ENCODE data around the gene GRK2. TPM values are rescaled to one million over a fixed set of nuclear protein-coding genes. Genes with fewer than 3 reads are reported as not detected.

Gene GRK2
- polyA plus RNA-seq, 1 donor from 2014 or later = 47.3 TPM

DNA sequence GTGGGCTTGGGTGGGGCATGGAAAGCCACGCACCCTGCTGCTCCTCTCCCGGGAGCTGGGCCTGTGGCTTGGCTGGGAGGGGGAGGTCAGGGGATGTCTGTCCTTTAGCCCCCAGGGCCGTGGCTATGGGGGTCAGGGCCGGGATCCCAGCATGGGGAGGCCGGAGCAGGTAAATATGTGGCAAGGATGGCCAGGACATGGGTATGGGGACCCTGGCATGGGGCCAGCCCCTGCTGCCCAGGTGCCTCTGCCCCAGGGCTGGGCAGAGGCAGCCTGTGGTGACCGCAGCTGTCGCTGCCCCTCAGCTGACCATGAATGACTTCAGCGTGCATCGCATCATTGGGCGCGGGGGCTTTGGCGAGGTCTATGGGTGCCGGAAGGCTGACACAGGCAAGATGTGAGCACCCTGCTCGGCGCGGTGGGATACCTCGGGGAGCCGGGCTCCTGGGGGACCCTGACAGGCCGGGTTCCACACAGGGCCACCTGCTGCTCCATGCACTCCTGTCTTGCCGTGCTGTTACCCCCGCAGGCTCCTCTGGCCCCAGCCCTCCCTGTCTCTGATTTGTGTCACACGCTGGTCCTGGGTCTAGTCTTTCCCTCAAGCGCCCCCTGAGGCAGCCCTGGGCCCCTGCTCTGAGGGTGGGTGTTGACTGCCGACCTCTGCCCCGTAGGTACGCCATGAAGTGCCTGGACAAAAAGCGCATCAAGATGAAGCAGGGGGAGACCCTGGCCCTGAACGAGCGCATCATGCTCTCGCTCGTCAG, 14.7 kb downstream of the GRK2 start:
- Histone ChIP-seq H2AFZ (ENCODE audit: low read depth, low read length) (no peak overlapping the region), H4K20me1 (ENCODE audit: insufficient read depth) (no peaks in the 10 kb centered on the region), H3K4me3 (ENCODE audit: low read length) (no peak overlapping the region), H3K9ac (ENCODE audit: low read length) (no peak overlapping the region), H3K27ac (ENCODE audit: low read length) (no peak overlapping the region), H3K27me3 (ENCODE audit: insufficient read depth, low read depth, low read length) (no peaks in the 10 kb centered on the region), H3K36me3 (ENCODE audit: insufficient read depth, low read length) (no peaks in the 10 kb centered on the region), H3K4me2 (ENCODE audit: low read length) (no peak overlapping the region), H3K9me2 (ENCODE audit: insufficient read depth, low read length) (no peaks in the 10 kb centered on the region), H3F3A (ENCODE audit: insufficient read depth, low read length, poor library complexity, severe bottlenecking) (no peaks in the 10 kb centered on the region), H3K79me2 (replicated peaks; ENCODE audit: insufficient read depth, low read length) (no peaks in the 10 kb centered on the region), H3K9me3 (ENCODE audit: low read length) (no peaks in the 10 kb centered on the region)
- TF ChIP-seq TAF1 (IDR thresholded peaks at IDR 0.05; ENCODE audit: low read depth) (no peak), POLR2AphosphoS5 (IDR thresholded peaks at IDR 0.05) (no peak), EZH2 (IDR thresholded peaks at IDR 0.05; ENCODE audit: borderline replicate concordance, insufficient read depth, low read length, poor library complexity, severe bottlenecking) (no peak), EP300 (conservative IDR thresholded peaks at IDR 0.05; ENCODE audit: poor library complexity, severe bottlenecking) (no peak), SMC3 (conservative IDR thresholded peaks at IDR 0.05; ENCODE audit: poor library complexity) (no peak), MXI1 (conservative IDR thresholded peaks at IDR 0.05; ENCODE audit: poor library complexity, severe bottlenecking) (no peak), RAD21 (conservative IDR thresholded peaks at IDR 0.05) (no peak)
- TF ChIP-seq, protein P1, sequence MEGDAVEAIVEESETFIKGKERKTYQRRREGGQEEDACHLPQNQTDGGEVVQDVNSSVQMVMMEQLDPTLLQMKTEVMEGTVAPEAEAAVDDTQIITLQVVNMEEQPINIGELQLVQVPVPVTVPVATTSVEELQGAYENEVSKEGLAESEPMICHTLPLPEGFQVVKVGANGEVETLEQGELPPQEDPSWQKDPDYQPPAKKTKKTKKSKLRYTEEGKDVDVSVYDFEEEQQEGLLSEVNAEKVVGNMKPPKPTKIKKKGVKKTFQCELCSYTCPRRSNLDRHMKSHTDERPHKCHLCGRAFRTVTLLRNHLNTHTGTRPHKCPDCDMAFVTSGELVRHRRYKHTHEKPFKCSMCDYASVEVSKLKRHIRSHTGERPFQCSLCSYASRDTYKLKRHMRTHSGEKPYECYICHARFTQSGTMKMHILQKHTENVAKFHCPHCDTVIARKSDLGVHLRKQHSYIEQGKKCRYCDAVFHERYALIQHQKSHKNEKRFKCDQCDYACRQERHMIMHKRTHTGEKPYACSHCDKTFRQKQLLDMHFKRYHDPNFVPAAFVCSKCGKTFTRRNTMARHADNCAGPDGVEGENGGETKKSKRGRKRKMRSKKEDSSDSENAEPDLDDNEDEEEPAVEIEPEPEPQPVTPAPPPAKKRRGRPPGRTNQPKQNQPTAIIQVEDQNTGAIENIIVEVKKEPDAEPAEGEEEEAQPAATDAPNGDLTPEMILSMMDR (IDR thresholded peaks at IDR 0.05; ENCODE audit: poor library complexity, severe bottlenecking) = no peak
- TF ChIP-seq, protein P2, sequence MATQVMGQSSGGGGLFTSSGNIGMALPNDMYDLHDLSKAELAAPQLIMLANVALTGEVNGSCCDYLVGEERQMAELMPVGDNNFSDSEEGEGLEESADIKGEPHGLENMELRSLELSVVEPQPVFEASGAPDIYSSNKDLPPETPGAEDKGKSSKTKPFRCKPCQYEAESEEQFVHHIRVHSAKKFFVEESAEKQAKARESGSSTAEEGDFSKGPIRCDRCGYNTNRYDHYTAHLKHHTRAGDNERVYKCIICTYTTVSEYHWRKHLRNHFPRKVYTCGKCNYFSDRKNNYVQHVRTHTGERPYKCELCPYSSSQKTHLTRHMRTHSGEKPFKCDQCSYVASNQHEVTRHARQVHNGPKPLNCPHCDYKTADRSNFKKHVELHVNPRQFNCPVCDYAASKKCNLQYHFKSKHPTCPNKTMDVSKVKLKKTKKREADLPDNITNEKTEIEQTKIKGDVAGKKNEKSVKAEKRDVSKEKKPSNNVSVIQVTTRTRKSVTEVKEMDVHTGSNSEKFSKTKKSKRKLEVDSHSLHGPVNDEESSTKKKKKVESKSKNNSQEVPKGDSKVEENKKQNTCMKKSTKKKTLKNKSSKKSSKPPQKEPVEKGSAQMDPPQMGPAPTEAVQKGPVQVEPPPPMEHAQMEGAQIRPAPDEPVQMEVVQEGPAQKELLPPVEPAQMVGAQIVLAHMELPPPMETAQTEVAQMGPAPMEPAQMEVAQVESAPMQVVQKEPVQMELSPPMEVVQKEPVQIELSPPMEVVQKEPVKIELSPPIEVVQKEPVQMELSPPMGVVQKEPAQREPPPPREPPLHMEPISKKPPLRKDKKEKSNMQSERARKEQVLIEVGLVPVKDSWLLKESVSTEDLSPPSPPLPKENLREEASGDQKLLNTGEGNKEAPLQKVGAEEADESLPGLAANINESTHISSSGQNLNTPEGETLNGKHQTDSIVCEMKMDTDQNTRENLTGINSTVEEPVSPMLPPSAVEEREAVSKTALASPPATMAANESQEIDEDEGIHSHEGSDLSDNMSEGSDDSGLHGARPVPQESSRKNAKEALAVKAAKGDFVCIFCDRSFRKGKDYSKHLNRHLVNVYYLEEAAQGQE (IDR thresholded peaks at IDR 0.05; ENCODE audit: borderline replicate concordance) = no peak

DNA sequence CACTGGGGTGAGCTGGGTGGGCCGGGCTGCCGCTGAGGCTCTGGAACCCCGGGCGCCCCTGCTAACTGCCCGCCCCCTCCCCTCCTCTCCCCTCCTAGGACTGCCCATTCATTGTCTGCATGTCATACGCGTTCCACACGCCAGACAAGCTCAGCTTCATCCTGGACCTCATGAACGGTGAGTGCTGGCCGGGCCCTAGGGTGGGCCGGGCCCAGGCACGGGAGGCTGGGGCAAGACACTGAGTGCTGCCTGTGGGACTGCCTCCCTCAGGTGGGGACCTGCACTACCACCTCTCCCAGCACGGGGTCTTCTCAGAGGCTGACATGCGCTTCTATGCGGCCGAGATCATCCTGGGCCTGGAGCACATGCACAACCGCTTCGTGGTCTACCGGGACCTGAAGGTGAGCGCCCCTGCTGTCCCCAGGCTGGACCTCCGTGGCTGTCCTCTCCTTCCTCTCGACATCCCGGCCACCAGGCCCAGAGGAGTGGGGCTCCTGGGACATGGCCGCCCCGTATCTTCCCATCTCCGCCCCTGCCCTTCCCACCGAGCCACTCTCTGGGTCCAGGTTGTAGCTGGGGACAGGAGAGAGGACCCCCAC, 15.4 kb downstream of the GRK2 start:
- Histone ChIP-seq H3K36me3 (ENCODE audit: insufficient read depth, low read length) (no peaks in the 10 kb centered on the region), H3K27ac (ENCODE audit: low read length) (no peak overlapping the region)

More for the DNA sequence above, 15.4 kb downstream of the GRK2 start:
- Histone ChIP-seq H4K20me1 (ENCODE audit: insufficient read depth) (no peaks in the 10 kb centered on the region), H2AFZ (ENCODE audit: low read depth, low read length) (no peak overlapping the region), H3K9ac (ENCODE audit: low read length) (no peak overlapping the region), H3K4me3 (ENCODE audit: low read length) (no peak overlapping the region), H3K27me3 (ENCODE audit: insufficient read depth, low read depth, low read length) (no peaks in the 10 kb centered on the region), H3K4me2 (ENCODE audit: low read length) (no peak overlapping the region), H3F3A (ENCODE audit: insufficient read depth, low read length, poor library complexity, severe bottlenecking) (no peaks in the 10 kb centered on the region), H3K9me3 (ENCODE audit: low read length) (no peaks in the 10 kb centered on the region), H3K79me2 (replicated peaks; ENCODE audit: insufficient read depth, low read length) (no peaks in the 10 kb centered on the region), H3K9me2 (ENCODE audit: insufficient read depth, low read length) (no peaks in the 10 kb centered on the region)
- TF ChIP-seq, protein P2 (IDR thresholded peaks at IDR 0.05; ENCODE audit: borderline replicate concordance) = no peak
- TF ChIP-seq RAD21 (conservative IDR thresholded peaks at IDR 0.05) = no peak
- TF ChIP-seq TAF1 (IDR thresholded peaks at IDR 0.05; ENCODE audit: low read depth) = no peak
- TF ChIP-seq, protein P1 (IDR thresholded peaks at IDR 0.05; ENCODE audit: poor library complexity, severe bottlenecking) = no peak
- TF ChIP-seq POLR2AphosphoS5 (IDR thresholded peaks at IDR 0.05) = no peak
- no peak for TF ChIP-seq EZH2 (IDR thresholded peaks at IDR 0.05; ENCODE audit: borderline replicate concordance, insufficient read depth, low read length, poor library complexity, severe bottlenecking)
- TF ChIP-seq MXI1 (conservative IDR thresholded peaks at IDR 0.05; ENCODE audit: poor library complexity, severe bottlenecking) = no peak
- TF ChIP-seq EP300 (conservative IDR thresholded peaks at IDR 0.05; ENCODE audit: poor library complexity, severe bottlenecking) = no peak
- no peak for TF ChIP-seq SMC3 (conservative IDR thresholded peaks at IDR 0.05; ENCODE audit: poor library complexity)

Measured in neural cell (in vitro differentiated cells).